GM06990 (cell line): Measurements from ENCODE around the gene FCHSD2.

ENCODE experiments used
- DNase-seq: peaks from one replicate; pipeline ENCODE4 v3.0.0-alpha.2; 2011; ENCODE audit not compliant: insufficient read length; ENCODE audit errors: extremely low read depth
- H3K27me3 ChIP-seq: replicated peaks from 2 replicates; pipeline ENCODE4 v1.6.0; 2011; ENCODE audit warnings: low read length; ENCODE audit not compliant: control insufficient read depth, insufficient read depth
- H3K36me3 ChIP-seq: 2 replicates; pipeline ENCODE4 v1.5.1; 2011; ENCODE audit warnings: low read length; ENCODE audit not compliant: control insufficient read depth, insufficient read depth
- H3K4me3 ChIP-seq: replicated peaks from 2 replicates; pipeline ENCODE4 v1.5.1; 2011; ENCODE audit warnings: low read depth, mild to moderate bottlenecking, control low read depth, low read length
- CTCF ChIP-seq: IDR thresholded peaks from 2 replicates; pipeline ENCODE4 v1.5.1; 2011; ENCODE audit warnings: low read length, control low read depth, mild to moderate bottlenecking, inconsistent platforms; ENCODE audit not compliant: insufficient read depth, poor library complexity, severe bottlenecking

The FCHSD2 gene

DNA sequence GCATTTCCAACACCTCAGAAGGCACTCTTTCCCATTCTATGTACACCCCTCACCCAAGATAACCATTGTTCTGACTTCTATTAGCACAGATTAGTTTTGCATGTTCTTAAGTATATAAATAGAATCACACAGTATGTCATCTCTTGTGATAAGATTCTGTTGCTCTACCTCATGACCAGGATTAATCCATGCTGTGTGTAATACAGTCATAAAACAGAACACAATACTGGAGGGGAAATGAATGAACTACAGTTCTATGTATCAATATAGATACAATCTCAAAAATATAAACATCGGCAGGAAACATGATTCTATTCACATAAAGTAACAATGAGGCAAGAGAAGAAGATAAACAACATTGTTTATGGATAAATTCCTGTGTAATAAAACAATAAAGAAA lies 176.4 kb downstream of the FCHSD2 start:
- Histone ChIP-seq H3K4me3 (no peak overlapping the region), H3K36me3 (peaks cover 3% of the 10 kb centered on the region), H3K27me3 (no peaks in the 10 kb centered on the region)
- no peak for TF ChIP-seq CTCF
- DNase-seq = no peak

DNA sequence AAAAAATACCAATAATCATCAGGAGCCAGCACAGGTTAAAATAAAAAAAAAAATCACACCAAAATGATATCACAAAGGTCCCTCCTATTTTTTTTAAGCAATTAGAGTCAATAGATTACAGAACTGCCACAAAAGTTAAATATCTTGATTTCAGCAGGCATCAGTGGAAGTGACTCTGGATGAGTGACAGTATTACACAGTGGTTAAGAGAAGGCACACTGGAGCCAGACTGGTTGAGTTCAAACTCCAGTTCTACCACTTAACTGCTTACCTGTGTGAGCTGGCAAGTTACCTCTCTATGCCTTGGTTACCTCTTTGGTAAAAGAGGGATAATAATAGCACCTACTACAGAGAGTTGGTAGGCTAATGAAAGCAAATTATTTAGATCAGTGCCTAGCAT lies 179.4 kb downstream of the FCHSD2 start:
- Histone ChIP-seq H3K27me3 (no peaks in the 10 kb centered on the region), H3K36me3 (peaks cover 2% of the 10 kb centered on the region), H3K4me3 (no peak overlapping the region)
- TF ChIP-seq CTCF = no peak
- no peak for DNase-seq

GRCh38 chr11:72962084-72962483 lies 180.0 kb downstream of the FCHSD2 start:
- no peaks in the 10 kb centered on the region for H3K27me3 ChIP-seq
- no peak for TF ChIP-seq CTCF
- peaks cover 2% of the 10 kb centered on the region for H3K36me3 ChIP-seq
- H3K4me3 ChIP-seq = no peak overlapping the region
- DNase-seq = no peak

- no peaks in the 10 kb centered on the region for H3K27me3 ChIP-seq
- H3K4me3 ChIP-seq = no peak overlapping the region
- no peak for TF ChIP-seq CTCF
- no peak for DNase-seq
- peaks cover 2% of the 10 kb centered on the region for H3K36me3 ChIP-seq
Measured at GRCh38 chr11:72959998-72960731, 182.0 kb downstream of the FCHSD2 start.

DNA sequence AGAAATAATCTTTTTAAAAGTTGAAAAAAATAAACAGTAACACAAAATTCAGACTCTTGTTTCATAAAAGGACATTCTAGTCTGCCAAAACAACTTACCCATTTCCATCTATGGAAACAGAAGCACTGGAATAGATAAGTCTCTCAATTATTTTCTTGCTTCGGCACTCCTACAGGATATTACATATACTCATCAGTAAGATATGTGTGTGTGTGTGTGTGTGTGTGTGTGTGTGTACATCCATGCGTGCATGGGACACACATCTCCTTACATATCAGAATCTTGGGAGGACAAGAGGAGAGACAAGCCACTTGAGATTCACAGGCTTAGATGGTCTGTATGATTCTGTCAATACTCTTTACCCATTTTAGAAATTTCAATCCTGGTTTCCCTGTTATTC lies 183.3 kb downstream of the FCHSD2 start:
- Histone ChIP-seq H3K36me3 (peaks cover 2% of the 10 kb centered on the region), H3K27me3 (no peaks in the 10 kb centered on the region), H3K4me3 (no peak overlapping the region)
- TF ChIP-seq CTCF = no peak
- no peak for DNase-seq

- Histone ChIP-seq H3K36me3 (peaks cover 1% of the 10 kb centered on the region), H3K4me3 (no peak overlapping the region), H3K27me3 (no peaks in the 10 kb centered on the region)
- DNase-seq = no peak
- TF ChIP-seq CTCF = no peak
Measured at GRCh38 chr11:72955466-72955865, 186.7 kb downstream of the FCHSD2 start.
